Fibroblast of lung (primary cell): Measurements from ENCODE around the gene C4BPA. TPM values are rescaled to one million over a fixed set of nuclear protein-coding genes. Genes with fewer than 3 reads are reported as not detected.

Experiments used
- DNase-seq, 2 donors: peaks; one replicate each; pipeline versions ENCODE4 v3.0.0 to v3.0.0-alpha.2; 2010; ENCODE audit warnings: low read depth in 2 of 2
- H2AFZ ChIP-seq: 2 replicates; pipeline ENCODE4 v1.5.1; 2012; ENCODE audit warnings: low read length, control low read depth, inconsistent platforms
- H3K27ac ChIP-seq: 2 replicates; pipeline ENCODE4 v1.5.1; 2011; ENCODE audit warnings: low read length, control low read depth; ENCODE audit not compliant: insufficient read depth
- H3K27me3 ChIP-seq: 2 replicates; pipeline ENCODE4 v1.5.1; 2011; ENCODE audit warnings: mild to moderate bottlenecking, low read length; ENCODE audit not compliant: control insufficient read depth, insufficient read depth
- H3K36me3 ChIP-seq: 2 replicates; pipeline ENCODE4 v1.5.1; 2011; ENCODE audit warnings: low read length; ENCODE audit not compliant: control insufficient read depth, insufficient read depth
- H3K4me1 ChIP-seq: 2 replicates; pipeline ENCODE4 v1.5.1; 2011; ENCODE audit warnings: low read length; ENCODE audit not compliant: control insufficient read depth, insufficient read depth; ENCODE audit errors: extremely low read depth
- H3K4me2 ChIP-seq: 2 replicates; pipeline ENCODE4 v1.5.1; 2011; ENCODE audit warnings: low read length, control low read depth; ENCODE audit not compliant: insufficient read depth; ENCODE audit errors: extremely low read depth
- H3K4me3 ChIP-seq, 4 experiments: fragments of 200-600 bp in 1 of 4; sonication (generic) in 1 of 4; replicated peaks in 1 of 4; 2 replicates each; pipeline ENCODE4 v1.5.1; 2011 to 2016; ENCODE audit warnings: low read length in 4 of 4, low read depth in 3 of 4, mild to moderate bottlenecking in 3 of 4, control low read depth in 2 of 4, inconsistent platforms in 1 of 4, mixed read lengths in 1 of 4; ENCODE audit not compliant: insufficient read depth in 1 of 4; ENCODE audit errors: control extremely low read depth in 1 of 4
- H3K79me2 ChIP-seq: 2 replicates; pipeline ENCODE4 v1.5.1; 2012; ENCODE audit warnings: mild to moderate bottlenecking, low read length, inconsistent platforms; ENCODE audit not compliant: control insufficient read depth, insufficient read depth
- H3K9ac ChIP-seq: 2 replicates; pipeline ENCODE4 v1.5.1; 2011; ENCODE audit warnings: mild to moderate bottlenecking, low read length, control low read depth; ENCODE audit not compliant: insufficient read depth
- H3K9me3 ChIP-seq: 2 replicates; pipeline ENCODE4 v1.5.1; 2012; ENCODE audit warnings: low read depth, low read length; ENCODE audit not compliant: control insufficient read depth, insufficient read depth
- H4K20me1 ChIP-seq: 2 replicates; pipeline ENCODE4 v1.5.1; 2011; ENCODE audit warnings: low read length; ENCODE audit not compliant: control insufficient read depth, insufficient read depth; ENCODE audit errors: extremely low read depth
- EZH2 ChIP-seq: IDR thresholded peaks from 2 replicates; pipeline ENCODE4 v1.5.1; 2012; ENCODE audit warnings: low read length, control low read depth, mild to moderate bottlenecking; ENCODE audit errors: missing control alignments
- polyA plus RNA-seq, 2 donors: library from polyadenylated mRNA; depleted of rRNA in 1 of 2; stranded (reverse) in 1 of 2; unstranded in 1 of 2; fragments of >200 nt; gene quantifications; 2 replicates each; pipeline ENCODE4 v1.2.1, GENCODE V29; 2011 to 2012; ENCODE audit warnings: missing spikeins in 1 of 2
- total RNA-seq: library from RNA; depleted of rRNA; stranded (reverse); fragments of >200 nt; gene quantifications from 2 replicates; pipeline ENCODE4 v1.2.1, GENCODE V29; 2014
- TF ChIP-seq, protein P1 (sequence below), 2 donors: IDR thresholded peaks in 1 of 2; conservative IDR thresholded peaks in 1 of 2; 1 replicate in 1 of 2; 2 replicates in 1 of 2; pipeline ENCODE4 v1.5.1; 2011 to 2012; ENCODE audit warnings: low read length in 2 of 2, control low read depth in 1 of 2, inconsistent platforms in 1 of 2, low read depth in 1 of 2, mild to moderate bottlenecking in 1 of 2

Gene C4BPA
- total and polyA plus RNA-seq, 2 donors (not counting 1 experiment from before 2014, with no cell fraction given) = not detected

GRCh38 chr1:207156095-207156494, 52.1 kb downstream of the C4BPA start:
- Histone ChIP-seq H3K4me2 (no peak overlapping the region), H3K36me3 (no peaks in the 10 kb centered on the region), H3K4me3 (no peak overlapping the region), H3K9me3 (no peaks in the 10 kb centered on the region), H3K4me1 (no peaks in the 10 kb centered on the region), H3K27ac (no peak overlapping the region), H3K79me2 (no peaks in the 10 kb centered on the region), H2AFZ (no peak overlapping the region), H3K27me3 (no peaks in the 10 kb centered on the region), H4K20me1 (no peaks in the 10 kb centered on the region), H3K9ac (no peak overlapping the region)
- no peak for DNase-seq
- TF ChIP-seq, protein P1, sequence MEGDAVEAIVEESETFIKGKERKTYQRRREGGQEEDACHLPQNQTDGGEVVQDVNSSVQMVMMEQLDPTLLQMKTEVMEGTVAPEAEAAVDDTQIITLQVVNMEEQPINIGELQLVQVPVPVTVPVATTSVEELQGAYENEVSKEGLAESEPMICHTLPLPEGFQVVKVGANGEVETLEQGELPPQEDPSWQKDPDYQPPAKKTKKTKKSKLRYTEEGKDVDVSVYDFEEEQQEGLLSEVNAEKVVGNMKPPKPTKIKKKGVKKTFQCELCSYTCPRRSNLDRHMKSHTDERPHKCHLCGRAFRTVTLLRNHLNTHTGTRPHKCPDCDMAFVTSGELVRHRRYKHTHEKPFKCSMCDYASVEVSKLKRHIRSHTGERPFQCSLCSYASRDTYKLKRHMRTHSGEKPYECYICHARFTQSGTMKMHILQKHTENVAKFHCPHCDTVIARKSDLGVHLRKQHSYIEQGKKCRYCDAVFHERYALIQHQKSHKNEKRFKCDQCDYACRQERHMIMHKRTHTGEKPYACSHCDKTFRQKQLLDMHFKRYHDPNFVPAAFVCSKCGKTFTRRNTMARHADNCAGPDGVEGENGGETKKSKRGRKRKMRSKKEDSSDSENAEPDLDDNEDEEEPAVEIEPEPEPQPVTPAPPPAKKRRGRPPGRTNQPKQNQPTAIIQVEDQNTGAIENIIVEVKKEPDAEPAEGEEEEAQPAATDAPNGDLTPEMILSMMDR (conservative IDR thresholded peaks at IDR 0.05 in 1 of 2, IDR thresholded peaks at IDR 0.05 in 1 of 2; ENCODE audit: low read depth in 1 of 2, low read length in 2 of 2) = no peak
- no peak for TF ChIP-seq EZH2

GRCh38 chr1:207156826-207157225, 52.8 kb downstream of the C4BPA start:
- Histone ChIP-seq H3K27ac (no peak overlapping the region), H3K79me2 (no peaks in the 10 kb centered on the region), H3K9me3 (no peaks in the 10 kb centered on the region), H3K4me3 (no peak overlapping the region), H3K36me3 (no peaks in the 10 kb centered on the region), H4K20me1 (no peaks in the 10 kb centered on the region), H3K4me1 (no peaks in the 10 kb centered on the region), H2AFZ (no peak overlapping the region), H3K4me2 (no peak overlapping the region), H3K27me3 (no peaks in the 10 kb centered on the region), H3K9ac (no peak overlapping the region)
- DNase-seq = no peak
- no peak for TF ChIP-seq EZH2
- TF ChIP-seq, protein P1 (conservative IDR thresholded peaks at IDR 0.05 in 1 of 2, IDR thresholded peaks at IDR 0.05 in 1 of 2; ENCODE audit: low read depth in 1 of 2, low read length in 2 of 2) = no peak

GRCh38 chr1:207164086-207164485, 60.1 kb downstream of the C4BPA start:
- Histone ChIP-seq H3K4me2 (no peak overlapping the region), H3K4me3 (no peak overlapping the region), H3K9ac (no peak overlapping the region), H3K36me3 (no peaks in the 10 kb centered on the region), H3K27ac (no peak overlapping the region), H4K20me1 (no peaks in the 10 kb centered on the region), H3K4me1 (no peaks in the 10 kb centered on the region), H2AFZ (no peak overlapping the region), H3K27me3 (no peaks in the 10 kb centered on the region), H3K79me2 (no peaks in the 10 kb centered on the region), H3K9me3 (no peaks in the 10 kb centered on the region)
- DNase-seq = no peak
- TF ChIP-seq EZH2 = no peak
- TF ChIP-seq, protein P1 (conservative IDR thresholded peaks at IDR 0.05 in 1 of 2, IDR thresholded peaks at IDR 0.05 in 1 of 2; ENCODE audit: low read depth in 1 of 2, low read length in 2 of 2) = no peak
